ENCODE data around the gene LMO7.

DNA sequence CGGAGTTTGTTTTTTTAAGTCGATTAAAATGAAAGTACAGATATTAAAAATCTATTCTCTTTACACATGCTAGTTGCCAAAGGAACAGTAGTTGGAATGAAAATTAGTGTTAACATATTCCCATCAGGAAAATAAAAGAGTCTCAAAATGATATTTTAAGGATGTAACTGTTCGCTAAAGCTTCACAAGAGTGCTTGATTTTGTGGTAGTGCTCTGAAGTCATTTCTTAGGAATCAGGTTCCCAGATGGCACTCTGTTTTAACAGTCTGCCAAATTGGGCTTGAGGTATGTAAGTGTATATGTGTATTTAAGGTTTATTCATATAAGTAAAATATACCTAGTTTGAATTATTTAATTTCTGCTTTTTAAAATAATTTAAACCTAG, 128.8 kb downstream of the LMO7 start:
- TF ChIP-seq POLR2A (IDR thresholded peaks at IDR 0.05; ENCODE audit: low read length) (no peak), GATA1 (IDR thresholded peaks at IDR 0.05; ENCODE audit: low read depth, low read length) (no peak)

Data from erythroblast (primary cell).